GM21825 (cell line): Measurements from ENCODE around the gene RAB40AL.
"Not testable (repeated sequence)": the region's sequence is repeated elsewhere in the genome, so short reads cannot be mapped to it uniquely, and the experiment has no call there.

ENCODE experiments used
- ATAC-seq: cut with Tn5 transposase; IDR thresholded peaks from one replicate; pipeline ENCODE4 v1.9.1; 2021; ENCODE audit warnings: mild to moderate bottlenecking, moderate library complexity; ENCODE audit not compliant: unreplicated experiment

Gene RAB40AL

DNA sequence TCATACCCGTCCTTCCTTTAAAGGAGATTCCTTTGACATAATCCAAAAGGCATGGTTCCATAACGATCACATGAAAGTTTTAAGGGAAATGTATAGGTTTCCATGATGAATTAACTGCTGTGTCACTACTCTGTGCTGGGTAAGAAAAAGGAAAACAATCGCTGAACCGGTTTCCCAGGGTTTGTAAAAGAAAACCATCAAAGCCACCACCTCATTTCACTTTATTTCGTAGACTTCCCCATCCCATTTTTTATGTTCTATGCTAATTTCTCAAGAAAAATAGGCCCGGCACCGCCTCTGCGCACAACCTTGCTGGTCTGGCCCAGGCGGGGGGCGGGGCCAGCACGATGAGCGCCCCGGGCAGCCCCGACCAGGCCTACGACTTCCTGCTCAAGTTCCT, at the start of gene RAB40AL:
Gene RAB40AL (plus strand): TSS at position 301 of the 400 bp plus-strand sequence. CDS start 47 bp downstream, at position 348.
- ATAC-seq = not testable (repeated sequence)

GRCh38 chrX:102887687-102888086, 49.4 kb upstream of the RAB40AL start:
- ATAC-seq = no peak

- no peak for ATAC-seq
These were observed 45.0 kb upstream of the RAB40AL start for GRCh38 chrX:102892103-102892502.

- ATAC-seq = peak; percentile 86
These were observed 36.8 kb upstream of the RAB40AL start for GRCh38 chrX:102899940-102900916.

DNA sequence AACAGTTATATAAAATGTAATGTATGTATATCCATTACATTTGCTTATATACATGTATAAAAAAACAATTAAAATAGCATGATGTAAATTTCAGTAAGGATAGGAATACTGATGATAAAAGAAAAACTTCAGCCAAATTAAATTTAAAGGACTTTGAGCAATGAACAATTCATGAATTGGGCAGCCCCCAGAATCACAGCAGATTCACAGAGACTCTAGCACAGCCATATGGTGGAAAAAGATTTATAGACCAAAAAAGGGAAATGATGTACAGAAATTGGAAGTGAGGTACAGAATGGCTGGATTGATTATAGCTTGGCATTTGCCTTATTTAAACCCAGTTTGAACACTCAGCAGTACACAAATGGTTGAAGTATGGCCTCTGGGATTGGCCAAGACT, 34.7 kb upstream of the RAB40AL start:
- no peak for ATAC-seq

DNA sequence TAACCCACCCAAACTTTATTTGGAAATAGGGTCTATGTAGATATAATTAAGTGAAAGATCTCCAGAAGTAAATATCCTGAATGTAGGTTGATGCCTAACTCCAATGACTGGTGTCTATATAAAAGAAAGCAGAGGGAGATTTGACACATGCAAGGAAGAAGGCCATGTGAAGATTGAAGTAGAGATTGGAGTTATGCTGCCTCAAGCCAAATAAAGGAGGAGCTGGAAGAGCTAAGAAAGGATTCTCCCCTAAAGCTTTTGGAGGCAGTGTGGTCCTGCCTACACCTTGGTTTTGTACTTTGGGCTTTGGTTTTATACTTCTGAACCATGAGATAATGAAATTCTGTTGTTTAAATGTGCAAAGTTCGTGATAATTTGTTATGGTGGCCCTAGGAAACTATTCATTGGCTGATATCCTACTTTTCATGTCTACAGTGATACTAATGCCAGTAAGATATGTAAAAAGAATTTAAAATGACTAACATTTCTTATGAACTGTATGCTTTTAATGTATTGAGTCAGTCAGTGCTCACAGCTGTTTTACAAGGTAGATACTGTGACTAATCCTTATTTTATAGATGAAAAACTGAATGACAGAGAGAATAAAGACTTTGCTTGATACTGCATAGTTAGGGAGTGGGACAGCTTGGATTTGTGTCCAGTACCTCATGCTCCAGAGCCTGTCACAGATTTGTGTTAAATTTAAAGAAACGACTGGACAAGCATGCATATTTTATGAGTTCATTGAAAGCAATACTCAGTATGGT, 5.9 kb upstream of the RAB40AL start:
- no peak for ATAC-seq

GRCh38 chrX:102934624-102935023, 2.4 kb upstream of the RAB40AL start:
- ATAC-seq = no peak

DNA sequence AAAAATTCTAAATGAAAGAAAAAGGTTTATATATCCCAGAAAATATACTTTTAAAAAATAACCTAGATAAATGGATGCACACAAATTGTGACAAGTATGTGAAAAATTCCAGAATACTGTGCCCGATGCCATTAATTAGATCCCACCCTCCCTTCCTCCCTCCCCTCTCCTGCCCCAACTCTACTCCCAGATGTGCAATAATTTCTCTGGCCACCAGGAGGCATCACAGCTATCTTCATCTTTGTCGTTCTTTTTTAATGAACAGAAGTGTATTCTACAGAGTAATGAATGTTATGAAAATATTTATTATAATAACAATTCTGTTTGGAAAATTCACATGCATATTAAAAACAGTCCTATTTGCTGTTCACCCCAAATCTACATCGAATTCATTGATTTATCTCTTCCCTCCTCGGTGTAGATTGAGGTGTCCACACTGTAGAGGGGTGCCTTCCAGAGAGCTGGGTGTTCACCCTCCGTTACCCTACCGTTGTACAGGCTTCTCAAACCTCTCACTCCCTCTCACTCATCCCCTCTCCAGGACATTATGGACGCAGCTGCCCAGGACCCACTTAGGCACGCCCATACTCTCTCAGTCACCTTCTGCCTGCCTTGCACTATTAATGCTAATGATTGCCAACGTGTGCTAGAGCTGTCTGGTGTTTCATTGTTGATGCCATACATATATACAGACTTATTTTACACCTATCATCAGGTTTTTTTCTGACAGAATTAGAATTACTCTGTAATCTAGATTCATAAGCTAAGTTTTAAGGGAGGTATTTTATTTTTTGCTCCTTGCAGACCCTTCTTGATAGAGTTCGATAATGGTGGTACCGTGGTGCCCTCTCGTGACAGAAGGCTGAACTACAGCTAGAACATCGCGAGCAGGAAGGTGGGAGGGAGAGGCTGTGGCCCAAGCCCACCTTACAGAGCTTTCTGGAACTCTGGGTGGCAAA, 14.1 kb downstream of the RAB40AL start:
- ATAC-seq = peak; percentile 76

DNA sequence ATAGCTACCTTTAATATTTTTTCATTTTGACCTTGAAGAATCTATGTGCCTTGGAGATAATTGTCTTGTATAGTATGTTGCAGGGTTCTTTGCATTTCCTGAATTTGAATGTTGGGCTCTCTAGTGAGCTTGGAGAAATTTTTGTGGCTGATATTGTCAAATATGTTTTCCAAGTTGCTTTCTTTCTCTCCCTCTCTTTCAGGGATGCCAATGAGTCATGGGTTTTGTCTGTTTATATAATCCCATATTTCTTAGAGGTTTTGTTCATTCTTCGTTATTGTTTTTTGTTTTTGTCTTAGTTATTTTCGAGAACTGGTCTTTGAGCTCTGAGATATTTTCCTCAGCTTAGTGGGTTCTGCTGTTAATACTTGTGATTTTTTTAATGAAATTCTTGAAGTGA, 20.7 kb downstream of the RAB40AL start:
- no peak for ATAC-seq

DNA sequence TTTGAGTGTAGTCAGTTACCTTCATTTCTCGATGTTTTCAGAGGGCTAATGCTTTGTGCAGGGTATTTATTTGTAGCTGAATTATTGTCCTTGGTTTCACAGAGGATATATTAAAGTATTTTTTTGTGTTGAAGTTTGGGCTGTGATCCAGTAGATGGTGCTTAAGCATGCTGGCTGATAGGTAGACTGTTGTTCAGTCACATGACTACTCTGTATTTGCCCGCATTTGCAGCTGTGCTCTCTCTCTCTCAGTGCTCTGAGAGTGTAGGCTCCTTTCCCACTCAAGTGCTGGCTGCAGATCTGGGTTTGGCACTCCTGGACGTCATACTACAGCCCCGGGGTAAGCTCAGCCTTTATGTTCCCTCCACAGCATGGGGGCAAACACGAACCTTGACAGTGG, 21.7 kb downstream of the RAB40AL start:
- ATAC-seq = no peak

DNA sequence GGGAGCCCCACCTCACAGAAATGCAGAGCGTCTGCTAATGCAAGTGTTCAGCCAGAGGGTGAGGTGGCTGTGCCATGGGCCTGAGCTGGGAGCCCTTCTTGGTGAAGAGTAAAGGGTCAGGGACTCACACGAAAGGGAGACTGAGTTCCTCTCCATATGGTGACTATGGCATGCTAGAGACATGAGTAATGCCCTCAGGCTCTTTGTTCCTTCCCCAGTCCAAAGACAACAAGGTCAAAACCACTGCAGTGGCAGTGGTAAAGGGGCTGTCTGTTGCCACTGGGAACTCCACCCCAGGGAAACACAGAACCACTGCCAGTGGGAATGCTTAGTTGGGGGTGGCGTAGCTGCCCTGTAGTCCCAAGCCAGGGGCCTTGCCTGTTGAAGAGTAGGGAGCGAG, 22.4 kb downstream of the RAB40AL start:
- ATAC-seq = no peak

DNA sequence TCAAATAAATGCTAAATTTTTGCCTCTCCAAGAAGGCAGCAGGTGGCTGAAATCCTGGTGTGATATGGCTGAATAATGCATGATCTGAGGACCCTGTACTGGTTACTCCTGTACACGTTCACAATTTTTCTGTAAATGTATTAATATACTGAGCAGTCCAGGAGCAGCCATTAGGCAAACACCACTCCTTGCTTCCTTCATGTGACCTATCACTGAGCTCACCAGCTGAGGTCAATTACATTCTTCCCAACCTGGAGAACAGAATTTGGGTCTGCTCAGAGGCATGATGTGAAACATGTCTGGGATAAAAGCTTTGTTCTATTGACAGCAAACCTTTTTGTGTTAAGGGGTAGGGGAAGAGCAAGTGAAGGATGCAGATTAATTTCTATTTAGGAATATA, 26.9 kb downstream of the RAB40AL start:
- ATAC-seq = no peak

- ATAC-seq = no peak
These were observed 27.9 kb downstream of the RAB40AL start for GRCh38 chrX:102964940-102965339.

DNA sequence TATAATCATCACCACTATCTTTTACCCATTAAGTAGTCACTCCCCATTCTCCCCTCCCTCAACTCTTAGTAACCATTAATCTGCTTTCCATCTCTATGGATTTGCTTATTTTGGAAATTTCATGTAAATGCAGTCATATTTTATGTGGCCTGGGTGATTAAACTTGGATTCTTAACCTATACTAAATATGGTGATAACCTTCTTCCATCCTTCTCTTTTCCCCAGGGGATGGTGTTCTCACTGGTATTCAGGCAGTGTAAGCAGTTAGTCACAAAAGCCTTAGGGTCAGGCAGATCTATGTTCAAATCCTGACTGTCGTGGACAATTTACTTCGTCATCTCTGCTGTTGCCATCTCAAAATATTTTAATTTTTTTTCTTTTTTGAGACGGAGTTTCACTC, 29.6 kb downstream of the RAB40AL start:
- ATAC-seq = no peak

DNA sequence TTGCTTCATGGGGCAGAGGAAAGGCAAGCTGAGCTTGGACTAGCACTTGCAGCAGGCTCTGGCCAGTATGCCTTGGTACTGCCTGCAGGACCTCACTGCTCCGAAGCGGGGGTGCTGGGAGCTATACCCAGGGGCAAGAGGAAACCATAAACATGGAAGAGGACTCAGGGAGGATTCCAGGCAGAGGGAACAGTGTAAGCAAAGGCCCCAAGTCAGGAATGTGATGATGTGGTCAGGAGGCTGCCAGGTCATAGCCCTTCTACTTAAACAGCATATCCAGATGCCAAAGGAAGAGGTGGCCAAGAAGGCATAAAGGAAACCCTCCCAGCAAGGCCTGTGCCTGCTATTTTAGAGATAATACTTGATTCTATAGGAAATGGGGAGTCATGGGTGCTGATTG, 31.1 kb downstream of the RAB40AL start:
- ATAC-seq = no peak

DNA sequence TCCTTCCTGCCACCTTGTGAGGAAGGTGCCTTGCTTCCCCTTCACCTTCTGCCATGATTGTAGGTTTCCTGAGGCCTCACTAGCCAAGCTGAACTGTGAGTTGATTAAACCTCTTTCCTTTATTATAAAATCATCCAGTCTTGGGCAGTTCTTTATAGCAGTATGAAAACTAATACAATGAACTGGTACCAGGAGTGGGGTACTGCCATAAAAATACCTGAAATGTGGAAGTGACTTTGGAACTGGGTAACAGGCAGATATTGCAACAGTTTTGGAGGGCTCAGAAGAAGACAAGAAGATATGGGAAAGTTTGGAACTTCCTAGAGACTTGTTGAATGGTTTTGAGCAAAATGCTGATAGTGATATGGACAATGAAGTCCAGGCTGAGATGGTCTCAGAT, 34.5 kb downstream of the RAB40AL start:
- not testable (repeated sequence) for ATAC-seq

GRCh38 chrX:102975016-102975415, 37.9 kb downstream of the RAB40AL start:
- ATAC-seq = no peak

DNA sequence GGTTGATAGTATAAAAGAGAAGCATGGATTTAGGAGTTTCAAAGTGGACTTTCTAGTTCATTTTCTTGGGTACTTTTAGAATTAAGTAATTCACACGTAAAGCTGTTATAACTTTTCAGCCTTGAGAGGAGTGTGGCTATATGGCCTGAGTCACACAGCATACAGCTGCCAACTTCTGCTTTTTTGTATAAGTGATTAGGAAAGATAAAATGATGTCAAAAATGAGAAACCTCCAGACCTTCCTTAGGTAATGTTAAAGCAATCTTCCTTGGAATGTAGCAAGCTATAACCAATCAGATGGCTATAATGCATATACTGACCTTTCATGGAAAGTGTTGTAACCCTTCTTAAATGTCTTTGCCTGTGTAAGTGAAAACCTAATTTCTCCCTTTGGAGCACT, 39.2 kb downstream of the RAB40AL start:
- no peak for ATAC-seq

- no peak for ATAC-seq
These were observed 39.9 kb downstream of the RAB40AL start for GRCh38 chrX:102976793-102977495.

GRCh38 chrX:102978594-102978993, 41.5 kb downstream of the RAB40AL start:
- ATAC-seq = no peak
